HepG2 (cell line): ENCODE data around the gene SYPL1. TPM values are rescaled to one million over a fixed set of nuclear protein-coding genes. Genes with fewer than 3 reads are reported as not detected.

Experiments used
- ATAC-seq: fragments of 200-7000 bp; cut with Tn5 transposase; 3 replicates; pipeline ENCODE4 v1.9.1; 2020; ENCODE audit warnings: mild to moderate bottlenecking, moderate library complexity
- BruUV-seq: library from RNA; stranded (reverse); fragments of 400-500 nt; replicated peaks from 2 replicates; lab custom pipeline; 2021; lab: Mats Ljungman, UMichigan
- CTCF ChIA-PET: fragments of 300-600 bp; formaldehyde crosslinking; extraction: SDS; loops from one replicate; lab custom pipeline; 2021; ENCODE audit warnings: low total read pairs, inconsistent platforms, low intra/inter-chr PET ratio; lab: Yijun Ruan, JAX
- POLR2A ChIA-PET: fragments of 350-600 bp; sonication (Branson Sonifier 250); formaldehyde crosslinking; loops from one replicate; lab custom pipeline; 2020; ENCODE audit warnings: antibody characterized with exemption, inconsistent platforms; lab: Yijun Ruan, JAX
- DNase-seq: peaks from one replicate; pipeline ENCODE4 v3.0.0-alpha.2; 2015; ENCODE audit warnings: low spot score
- FAIRE-seq: peaks from 3 replicates; lab custom pipeline; 2011; peaks lifted over from hg19 to GRCh38; lab: Jason Lieb, UNC
- H2AFZ ChIP-seq: one replicate; pipeline ENCODE4 v1.6.1; 2011; ENCODE audit warnings: low read length, inconsistent platforms
- H3K27ac ChIP-seq: fragments of 300-600 bp; 3 replicates; pipeline ENCODE4 v1.8.0; 2011; ENCODE audit warnings: mixed run types, mild to moderate bottlenecking, mixed read lengths, low read length, inconsistent platforms; ENCODE audit not compliant: insufficient read depth; ENCODE audit errors: extremely low read length
- H3K27me3 ChIP-seq, 2 experiments: fragments of 200-600 bp in 1 of 2; 2 replicates in 1 of 2; 3 replicates in 1 of 2; pipeline versions ENCODE4 v1.6.0 to v1.8.0; 2011; ENCODE audit warnings: low read length in 2 of 2, mild to moderate bottlenecking in 2 of 2, moderate library complexity in 2 of 2, inconsistent platforms in 1 of 2; ENCODE audit not compliant: insufficient read depth in 2 of 2, control insufficient read depth in 1 of 2
- H3K36me3 ChIP-seq, 2 experiments: fragments of 200-600 bp in 1 of 2; replicated peaks in 1 of 2; 2 replicates in 1 of 2; 3 replicates in 1 of 2; pipeline versions ENCODE4 v1.5.1 to v1.8.0; 2011; ENCODE audit warnings: low read length in 2 of 2, inconsistent platforms in 1 of 2; ENCODE audit not compliant: insufficient read depth in 2 of 2, control insufficient read depth in 1 of 2
- H3K4me1 ChIP-seq: 2 replicates; pipeline ENCODE4 v1.5.1; 2012; ENCODE audit warnings: low read length, inconsistent platforms; ENCODE audit not compliant: insufficient read depth
- H3K4me2 ChIP-seq: 2 replicates; pipeline ENCODE4 v1.6.0; 2011; ENCODE audit warnings: low read depth, low read length, inconsistent platforms
- H3K4me3 ChIP-seq, 3 experiments: fragments of 200-600 bp in 1 of 3; sonication (generic), shearing (Covaris generic) in 1 of 3; replicated peaks in 1 of 3; 2 replicates each; pipeline ENCODE4 v1.5.1; 2011 to 2016; ENCODE audit warnings: low read length in 3 of 3, inconsistent platforms in 2 of 3, low read depth in 2 of 3, mild to moderate bottlenecking in 2 of 3, control low read depth in 1 of 3, mixed read lengths in 1 of 3; ENCODE audit not compliant: insufficient read depth in 1 of 3
- H3K79me2 ChIP-seq: one replicate; pipeline ENCODE4 v1.6.1; 2011; ENCODE audit warnings: low read length, inconsistent platforms; ENCODE audit not compliant: insufficient read depth
- H3K9ac ChIP-seq: 2 replicates; pipeline ENCODE4 v1.6.0; 2011; ENCODE audit warnings: mild to moderate bottlenecking, low read depth, low read length, inconsistent platforms; ENCODE audit not compliant: insufficient read depth
- H3K9me3 ChIP-seq: 2 replicates; pipeline ENCODE4 v1.5.1; 2012; ENCODE audit warnings: mild to moderate bottlenecking, low read length
- H4K20me1 ChIP-seq: 2 replicates; pipeline ENCODE4 v1.6.0; 2011; ENCODE audit warnings: inconsistent platforms, mild to moderate bottlenecking, low read length, moderate library complexity; ENCODE audit not compliant: insufficient read depth
- ARID3A ChIP-seq: IDR thresholded peaks from 2 replicates; pipeline ENCODE4 v1.6.1; 2012; ENCODE audit warnings: low read depth, low read length, improper control_type of control experiment
- ARID4A ChIP-seq: sonication (generic); formaldehyde crosslinking; IDR thresholded peaks from 2 replicates; pipeline ENCODE4 v1.5.0; 2020; ENCODE audit warnings: mild to moderate bottlenecking, missing genetic modification reagents, borderline replicate concordance
- ERF ChIP-seq: IDR thresholded peaks from 2 replicates; pipeline ENCODE4 v1.6.1; 2018; ENCODE audit warnings: missing biosample characterization, missing genetic modification reagents
- RFXAP ChIP-seq: sonication (generic); formaldehyde crosslinking; IDR thresholded peaks from 2 replicates; pipeline ENCODE4 v1.4.0; 2020; ENCODE audit warnings: missing genetic modification reagents, borderline replicate concordance
- ZNF605 ChIP-seq: sonication (generic); formaldehyde crosslinking; IDR thresholded peaks from 2 replicates; pipeline ENCODE4 v1.8.0; 2022; ENCODE audit warnings: mild to moderate bottlenecking, missing genetic modification reagents
- in situ Hi-C: cut with HindIII; loops from 2 replicates; pipeline ENCODE4 v1.10.0; 2017; ENCODE audit warnings: low pct_unique_long_range_greater_than_20kb; ENCODE audit not compliant: extremely low pct_ligation_motif_present
- intact Hi-C: fragments of 100-400 bp; cut with micrococcal nuclease; formaldehyde crosslinking; loops from one replicate; pipeline ENCODE4 v1.10.0; 2022; ENCODE audit not compliant: unreplicated experiment
- polyA plus RNA-seq, 8 experiments: library from polyadenylated mRNA; depleted of rRNA in 3 of 8; stranded (reverse) in 7 of 8; unstranded in 1 of 8; fragments of >200 nt; fragmentation: Illumina TruSeq in 4 of 8; extraction: Trizol in 4 of 8; gene quantifications; 2 replicates each; pipeline versions ENCODE4 v1.2.1 to v1.2.3, GENCODE V29; 2011 to 2016; ENCODE audit warnings: low read depth in 4 of 8, missing spikeins in 1 of 8, mixed read lengths in 1 of 8; ENCODE audit not compliant: insufficient read depth in 1 of 8
- total RNA-seq, 5 experiments: library from RNA; depleted of rRNA; stranded (reverse); fragments of >200 nt; fragmentation: Illumina TruSeq; extraction: Trizol; gene quantifications; 2 replicates each; pipeline ENCODE4 v1.2.3, GENCODE V29; 2016; ENCODE audit warnings: low read depth in 1 of 5

The SYPL1 gene
- total and polyA plus RNA-seq, 2 of the 13 experiments (the other 11 are each of a cell fraction or from before 2014, with no cell fraction given), result 27.5 to 40.2 TPM

GRCh38 chr7:106098889-106099288 lies 13.2 kb downstream of the SYPL1 start:
- no peaks in the 10 kb centered on the region for H3K27me3 ChIP-seq
- CTCF ChIA-PET, result no interaction called here
- peaks cover 6 to 10% of the 10 kb centered on the region in 2 experiments; a peak in 2 of 5 replicates for H3K36me3 ChIP-seq
- POLR2A ChIA-PET, result no interaction called here
- no peak for DNase-seq
- no peak overlapping the region for H3K9ac ChIP-seq
- intact Hi-C loops, result no loop called here
- H3K4me1 ChIP-seq, result peaks cover 11% of the 10 kb centered on the region
- no peak for ATAC-seq
- no peak for FAIRE-seq
- no peaks in the 10 kb centered on the region for H3K9me3 ChIP-seq
- H2AFZ ChIP-seq, result no peak overlapping the region
- no TSS peak for BruUV-seq
- no peak overlapping the region for H3K4me3 ChIP-seq
- in situ Hi-C loops, result no loop called here
- H3K79me2 ChIP-seq, result peaks cover 19% of the 10 kb centered on the region
- no peak overlapping the region for H3K4me2 ChIP-seq
- H4K20me1 ChIP-seq, result peaks cover 15% of the 10 kb centered on the region
- TF ChIP-seq ARID4A (CRISPR knock-in tag), result no peak
- no peak for TF ChIP-seq RFXAP (CRISPR knock-in tag)
- TF ChIP-seq ZNF605, result no peak
- no peak for TF ChIP-seq ERF (CRISPR knock-in tag)
- no peak for TF ChIP-seq ARID3A
- H3K27ac ChIP-seq, result no peak overlapping the region
